ENCODE results near the gene POU2AF3.

POU2AF3 gene

DNA sequence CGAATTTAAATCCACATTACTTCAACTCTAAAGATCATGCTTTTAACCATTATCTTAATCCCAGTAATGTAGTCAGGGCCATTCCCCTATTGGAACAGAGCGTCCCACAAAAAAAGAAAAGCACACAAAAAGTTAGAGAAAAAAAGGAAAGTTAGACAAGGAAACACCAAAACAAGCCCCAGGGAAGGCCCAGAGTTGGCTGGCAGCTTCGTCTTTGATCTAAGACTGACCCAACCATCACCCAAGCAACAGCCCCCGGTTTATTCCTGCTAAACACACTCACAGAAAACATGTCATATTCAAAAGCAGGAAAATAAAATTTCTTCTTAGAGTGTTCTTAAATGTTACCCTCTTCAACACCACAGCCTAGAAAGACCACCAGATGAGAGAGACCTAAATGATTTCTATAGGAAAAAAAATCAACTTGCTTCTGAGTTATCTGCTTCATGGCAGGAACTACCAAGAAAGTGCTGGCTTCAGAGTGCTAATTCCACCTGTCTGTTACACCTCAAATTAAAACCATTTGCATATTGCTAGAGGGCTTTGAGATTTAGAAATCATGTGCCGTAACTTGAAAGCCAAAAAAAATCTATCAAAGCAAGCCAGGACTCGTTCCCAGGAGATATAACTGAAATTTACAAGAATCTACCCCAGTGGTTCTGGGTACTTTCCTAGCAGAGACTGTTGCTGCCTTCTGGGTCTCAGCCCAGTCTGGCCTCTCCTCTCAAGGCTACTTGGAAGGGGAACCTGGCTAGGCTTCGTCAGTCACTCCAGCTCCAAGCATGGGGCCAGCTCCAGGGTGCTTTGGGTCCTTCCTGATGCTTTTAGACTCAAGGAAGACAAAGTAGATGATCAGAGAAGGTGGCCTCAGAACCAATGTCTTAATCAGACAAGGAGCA lies 31.2 kb downstream of the POU2AF3 start:
- DNase-seq (ENCODE audit: low spot score) = no peak

DNA sequence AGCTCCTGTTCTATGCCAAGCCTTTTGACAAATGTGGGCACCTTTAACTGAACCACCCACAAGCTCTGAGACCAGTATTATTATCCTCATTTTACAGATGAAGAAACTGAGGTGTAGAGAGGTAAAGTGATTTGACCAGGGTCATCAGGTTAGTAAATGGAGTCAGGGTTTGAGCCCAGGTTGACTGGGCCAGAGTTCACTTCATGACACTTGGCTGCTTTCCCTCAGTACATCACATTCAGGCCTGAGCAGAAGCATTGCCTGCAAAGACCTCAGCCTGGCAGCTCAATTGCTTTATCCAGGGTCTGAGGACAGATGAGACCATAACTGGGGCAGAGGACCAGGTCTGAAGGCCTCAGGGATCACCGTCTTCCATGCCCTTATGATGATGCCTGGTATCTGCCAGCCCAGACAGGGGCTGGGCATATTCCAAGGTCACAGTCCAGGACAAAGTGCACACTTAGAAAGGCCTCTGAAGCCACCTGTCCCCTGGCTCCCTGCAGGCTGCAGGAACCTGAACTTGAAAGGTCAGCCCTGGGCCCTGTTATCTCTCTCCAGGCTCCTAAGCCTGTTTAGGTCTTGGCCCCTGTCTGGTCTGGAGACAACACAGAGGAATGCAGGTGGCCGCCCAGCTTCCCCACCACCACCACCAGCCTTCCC lies 32.0 kb downstream of the POU2AF3 start:
- no peak for DNase-seq (ENCODE audit: low spot score)

DNA sequence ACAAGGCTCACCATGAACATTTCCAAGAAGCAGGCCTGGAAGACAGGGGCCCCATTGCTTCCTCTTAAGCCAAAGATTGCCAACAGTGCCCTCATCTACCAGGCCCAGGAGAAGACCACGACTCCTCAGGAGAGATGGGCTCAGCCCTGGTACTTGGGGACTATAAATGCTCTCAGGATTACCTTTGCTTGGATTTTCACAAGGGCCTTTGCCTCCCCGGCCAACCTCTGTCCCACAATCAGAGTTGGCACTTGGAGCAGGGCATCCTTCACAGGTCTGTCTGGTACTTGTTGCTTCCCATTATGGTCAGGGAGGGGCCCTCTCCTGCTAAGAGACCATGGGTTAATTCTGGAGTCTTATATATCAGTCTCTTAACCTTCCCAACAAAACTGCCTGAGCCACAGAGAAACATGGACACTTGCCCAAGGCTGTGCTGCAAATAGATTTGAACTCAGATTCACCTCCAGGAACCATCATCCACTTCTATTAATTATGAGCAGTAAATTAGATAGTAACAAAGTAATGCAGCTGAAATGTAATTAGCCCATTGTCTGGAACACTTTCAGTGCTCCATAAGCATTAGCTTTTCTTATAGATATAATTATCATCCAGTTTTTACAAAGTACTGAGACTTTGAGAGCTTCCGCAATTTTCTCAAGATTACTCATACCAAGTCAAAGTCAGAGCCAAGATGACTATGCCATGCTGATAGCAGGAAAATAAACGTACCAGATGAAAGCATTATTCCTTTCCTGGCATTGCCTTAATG lies 33.5 kb downstream of the POU2AF3 start:
- no peak for DNase-seq (ENCODE audit: low spot score)

DNA sequence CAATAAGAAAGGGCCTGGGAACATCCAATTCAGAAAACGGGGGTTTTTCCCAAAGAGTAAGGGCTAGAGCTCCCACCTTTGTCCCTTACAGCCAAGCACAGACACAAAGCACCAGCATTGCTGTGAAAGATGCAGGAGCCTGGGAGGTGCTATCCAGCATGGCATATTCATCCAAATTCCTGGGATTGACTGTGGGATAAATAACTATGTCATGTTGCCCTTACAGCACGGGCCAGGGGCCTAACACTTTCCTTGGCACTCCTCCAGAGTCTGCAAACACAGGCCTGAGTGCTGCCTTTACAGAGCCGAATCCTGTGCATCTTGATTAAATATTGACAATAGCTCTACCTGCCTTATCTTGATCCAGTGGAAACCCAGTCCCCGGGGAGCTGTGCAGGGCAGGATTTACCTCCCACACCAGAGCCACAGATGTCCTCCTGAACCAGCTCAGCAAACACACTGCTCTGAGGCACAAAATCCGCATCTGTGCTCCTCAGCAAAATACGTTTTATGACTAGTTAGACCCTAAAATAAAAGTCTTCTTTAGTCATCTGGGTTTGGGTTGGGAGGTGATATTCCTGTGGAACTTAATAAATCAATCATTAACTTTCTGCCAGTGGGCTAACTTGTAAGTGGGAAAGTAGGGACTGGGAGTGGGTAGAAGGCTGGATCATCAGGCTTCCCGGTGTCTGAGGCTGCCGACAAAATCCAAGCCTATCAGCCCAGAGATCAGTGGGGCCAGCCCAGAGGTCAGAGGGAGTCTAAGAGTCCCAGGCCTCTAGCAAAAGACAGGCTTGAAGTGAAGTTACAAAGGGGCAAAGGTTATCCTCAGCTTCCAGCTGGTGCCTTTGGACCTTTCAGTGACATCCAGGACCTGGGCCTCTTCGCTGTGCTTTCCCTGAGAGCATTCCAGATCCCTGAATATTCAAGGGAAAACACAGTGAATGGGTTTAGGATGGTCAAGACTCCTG lies 36.5 kb downstream of the POU2AF3 start:
- DNase-seq (ENCODE audit: low spot score) = no peak

DNA sequence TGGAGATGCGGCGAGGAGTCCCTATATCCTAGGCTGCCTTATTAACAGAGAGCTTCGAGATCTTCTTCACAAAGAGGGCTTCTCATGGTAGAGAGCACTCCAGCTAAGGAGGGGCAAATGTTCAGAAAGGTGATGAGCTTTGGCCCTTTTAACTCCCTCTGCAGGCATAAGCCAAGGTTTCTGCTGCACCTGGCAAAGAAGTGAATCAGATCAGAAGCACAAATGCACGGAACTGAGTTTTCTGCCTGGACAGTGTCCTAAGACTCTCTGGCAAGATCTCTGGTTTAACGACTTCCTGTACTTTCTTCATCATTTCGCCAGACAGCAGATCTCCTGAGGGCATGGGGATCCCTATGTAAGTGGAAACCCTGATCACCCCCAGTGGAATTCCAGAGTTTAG lies 37.2 kb downstream of the POU2AF3 start:
- DNase-seq (ENCODE audit: low spot score) = no peak

DNA sequence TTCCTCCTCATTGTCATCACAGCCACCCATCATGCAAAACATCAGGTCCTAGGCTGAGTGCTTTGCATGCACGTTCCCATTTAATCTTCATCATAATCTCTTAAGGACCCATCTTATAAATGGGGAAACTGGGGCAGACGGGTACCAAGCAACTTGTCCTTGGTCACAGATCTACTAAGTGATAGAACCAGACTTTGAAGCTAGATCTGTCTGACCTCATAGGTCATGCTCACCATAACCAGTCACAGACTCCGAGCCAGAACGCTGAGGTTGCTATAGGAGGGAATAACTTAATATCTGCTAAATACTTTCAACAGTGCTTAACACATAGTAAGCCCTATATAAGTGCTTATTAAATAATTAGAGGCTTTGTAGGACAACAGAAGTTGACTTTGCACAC lies 37.7 kb downstream of the POU2AF3 start:
- DNase-seq (ENCODE audit: low spot score) = no peak

DNA sequence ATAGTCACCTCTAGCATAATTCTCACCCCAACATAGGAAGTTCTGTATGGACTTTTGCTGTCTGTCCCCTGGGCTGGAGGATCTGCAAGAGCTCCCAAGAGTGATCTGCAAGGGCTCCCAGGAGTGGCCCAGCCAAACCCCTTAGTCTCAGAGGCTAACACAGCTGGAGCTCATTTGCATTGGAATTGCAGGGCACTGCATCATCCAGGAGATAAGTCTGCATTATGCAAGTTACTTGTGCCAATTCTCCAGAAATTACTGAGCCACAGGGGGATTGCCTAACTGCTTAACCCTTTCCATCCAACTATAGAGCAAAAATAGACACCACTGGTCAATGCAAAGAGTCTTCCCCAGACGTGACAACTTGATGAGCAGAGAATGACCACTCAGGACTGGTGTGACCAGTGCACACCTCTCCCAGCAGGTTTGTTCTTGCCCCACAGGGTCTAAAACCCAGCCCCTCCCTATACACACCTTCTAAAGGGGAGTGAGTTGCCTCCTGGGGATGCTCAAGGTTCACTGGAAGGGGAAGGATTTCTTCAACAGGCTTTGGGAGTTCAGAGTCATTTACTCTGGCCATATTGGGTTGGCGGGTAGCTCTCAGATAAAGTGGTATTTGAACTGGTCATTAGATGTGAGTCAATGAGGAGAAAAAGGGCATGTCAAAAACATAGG lies 38.4 kb downstream of the POU2AF3 start:
- DNase-seq (ENCODE audit: low spot score) = no peak

DNA sequence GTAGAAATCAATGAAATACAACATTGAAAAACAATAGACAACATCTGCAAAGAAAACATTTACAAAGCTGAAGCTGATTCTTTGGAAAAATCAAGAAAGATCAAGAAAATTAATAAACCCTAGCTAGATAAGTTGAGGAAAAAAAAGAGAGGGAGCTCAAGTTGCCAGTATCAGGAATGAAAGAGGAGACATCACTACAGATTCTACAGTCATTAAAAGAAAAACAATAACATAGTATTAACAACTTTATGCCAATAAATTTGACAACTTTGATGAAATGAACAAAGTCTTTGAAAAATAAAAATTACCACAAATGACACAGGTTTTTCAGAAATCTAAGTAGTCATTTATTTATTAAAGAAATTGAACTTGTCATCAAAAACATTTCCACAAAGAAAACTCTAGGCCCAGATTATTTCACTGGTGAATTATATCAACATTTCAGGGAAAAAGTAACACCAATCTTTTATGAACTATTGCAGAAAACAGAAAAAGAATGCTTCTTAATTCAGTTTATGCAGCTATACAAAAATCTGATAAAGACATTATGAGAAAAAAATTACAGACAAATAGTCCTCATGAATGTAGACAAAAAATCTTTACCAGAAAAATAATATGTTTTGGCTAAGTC lies 41.5 kb downstream of the POU2AF3 start:
- DNase-seq (ENCODE audit: low spot score) = no peak

DNA sequence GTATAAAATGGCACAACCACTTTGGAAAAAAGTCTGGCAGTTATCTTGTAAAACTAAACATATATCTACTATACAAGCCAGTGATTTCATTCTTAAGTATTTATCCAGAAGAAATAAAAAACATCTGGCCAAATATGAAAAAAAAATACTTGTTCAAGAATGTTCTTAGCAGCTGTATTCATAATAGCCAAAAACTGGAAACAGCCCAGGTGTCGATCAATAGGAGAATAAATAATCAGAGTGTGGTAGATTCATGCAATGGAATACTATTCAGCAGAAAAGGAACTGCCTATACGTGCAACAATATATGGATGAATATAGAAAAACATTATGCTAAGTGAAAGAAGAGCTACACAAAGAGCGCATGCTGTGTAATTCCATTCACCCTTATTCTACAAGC lies 44.0 kb downstream of the POU2AF3 start:
- no peak for DNase-seq (ENCODE audit: low spot score)

DNA sequence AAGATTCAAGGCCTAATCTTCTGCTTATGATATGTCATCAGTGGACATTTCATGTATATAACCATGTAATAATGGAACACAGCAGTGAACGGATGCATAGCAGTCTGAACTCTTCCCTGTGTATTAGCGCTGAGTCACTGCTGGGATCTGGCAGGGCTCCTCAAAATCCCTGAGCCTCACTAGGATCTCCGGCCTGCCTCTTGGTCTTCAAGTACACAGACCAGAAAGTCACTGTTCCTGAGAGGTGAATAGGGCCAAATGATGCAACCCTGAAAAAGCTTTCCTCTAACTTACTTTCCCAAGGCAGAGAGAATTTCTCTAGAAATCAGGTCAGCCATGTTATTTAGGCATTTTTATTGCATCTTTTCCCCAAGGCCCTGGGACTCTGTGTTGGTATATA lies 45.7 kb downstream of the POU2AF3 start:
- no peak for DNase-seq (ENCODE audit: low spot score)

DNA sequence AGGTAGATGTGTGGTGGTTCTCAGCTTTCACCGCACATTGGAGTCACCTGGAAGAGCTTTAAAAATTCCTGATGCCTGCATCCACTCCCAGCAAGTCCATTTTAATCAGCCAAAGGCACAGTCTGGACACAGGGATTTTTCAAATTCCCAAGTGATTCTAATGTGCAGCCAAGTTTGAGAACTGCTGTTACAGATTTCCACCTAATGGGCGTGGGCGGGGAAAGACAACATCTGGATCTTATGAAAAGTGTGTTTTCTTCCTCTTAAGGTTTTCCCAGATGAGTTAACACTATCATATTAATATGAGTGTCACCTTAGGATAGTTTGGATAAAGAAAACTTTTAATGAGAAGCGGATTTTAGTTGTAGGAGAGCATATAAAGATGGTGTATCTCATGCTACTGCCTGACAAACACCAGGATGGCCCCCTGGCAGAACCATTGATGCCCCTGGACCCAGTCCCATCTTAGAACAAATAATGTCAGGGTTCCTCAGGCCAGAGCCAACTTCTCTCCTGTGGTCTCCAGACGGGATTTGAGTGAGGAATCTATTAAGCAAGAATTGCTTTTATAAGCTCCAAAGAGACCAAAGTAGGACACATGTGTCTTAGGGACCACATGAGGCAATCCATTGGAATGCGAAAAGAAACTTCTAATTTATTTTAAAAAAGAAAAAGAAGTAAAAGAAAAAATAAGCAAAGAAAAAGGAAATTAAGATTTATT lies 48.8 kb downstream of the POU2AF3 start:
- DNase-seq (ENCODE audit: low spot score) = no peak

DNA sequence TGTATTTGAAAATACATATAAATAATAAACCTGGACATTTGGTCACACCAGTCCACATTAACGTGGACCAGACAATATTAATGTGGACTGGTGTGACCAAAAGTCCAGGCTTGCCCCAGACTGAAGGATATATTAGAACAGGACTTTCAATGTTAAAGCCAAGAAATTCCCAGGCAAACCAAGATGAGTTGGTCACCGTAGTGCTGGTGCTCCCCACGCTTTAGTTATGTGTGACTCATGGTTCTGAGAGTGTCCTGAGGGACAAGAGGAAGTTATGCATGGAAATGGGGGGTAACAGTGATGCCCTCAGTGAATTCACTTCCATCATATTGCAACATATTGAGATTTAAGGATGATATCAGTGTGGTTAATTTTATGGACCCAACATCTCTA lies 49.4 kb downstream of the POU2AF3 start:
- DNase-seq (ENCODE audit: low spot score) = no peak

DNA sequence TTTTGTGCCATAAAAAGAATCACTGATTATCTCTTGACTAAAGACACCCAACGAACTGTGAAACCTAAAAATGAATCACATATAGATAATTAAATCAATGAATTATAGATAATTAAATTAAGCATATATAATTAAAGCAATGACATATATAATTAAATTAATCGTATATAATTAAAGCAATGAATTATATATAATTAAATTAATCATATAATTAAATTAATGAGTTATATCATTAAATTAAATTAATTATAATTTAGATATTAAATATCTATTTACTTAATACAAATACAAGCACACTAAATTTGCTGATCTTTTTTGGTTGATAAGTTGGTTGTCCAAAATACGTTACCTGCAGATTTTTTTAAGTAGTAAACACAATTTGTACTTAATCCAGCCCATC lies 49.8 kb downstream of the POU2AF3 start:
- no peak for DNase-seq (ENCODE audit: low spot score)

DNA sequence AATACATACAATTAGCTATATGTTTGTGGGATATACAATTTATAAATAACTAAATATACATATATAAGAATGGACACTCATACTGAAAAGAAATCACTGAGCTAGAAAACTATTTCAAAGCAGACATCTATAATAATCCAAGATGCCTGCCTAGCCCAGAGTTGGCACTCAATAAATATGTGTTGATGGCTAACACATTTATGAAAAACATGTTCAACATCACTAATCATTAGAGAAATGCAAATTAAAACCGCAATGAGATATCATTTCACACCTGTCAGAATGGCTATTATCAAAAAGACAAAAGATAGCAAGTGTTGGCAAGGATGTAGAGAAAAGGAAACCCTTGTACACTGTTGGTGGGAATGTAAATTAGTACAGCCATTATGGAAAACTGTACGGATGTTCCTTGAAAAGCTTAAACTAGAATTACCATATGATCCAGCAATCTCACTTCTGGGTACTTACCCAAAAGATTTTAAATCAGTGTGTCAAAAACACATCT lies 50.9 kb downstream of the POU2AF3 start:
- no peak for DNase-seq (ENCODE audit: low spot score)

DNA sequence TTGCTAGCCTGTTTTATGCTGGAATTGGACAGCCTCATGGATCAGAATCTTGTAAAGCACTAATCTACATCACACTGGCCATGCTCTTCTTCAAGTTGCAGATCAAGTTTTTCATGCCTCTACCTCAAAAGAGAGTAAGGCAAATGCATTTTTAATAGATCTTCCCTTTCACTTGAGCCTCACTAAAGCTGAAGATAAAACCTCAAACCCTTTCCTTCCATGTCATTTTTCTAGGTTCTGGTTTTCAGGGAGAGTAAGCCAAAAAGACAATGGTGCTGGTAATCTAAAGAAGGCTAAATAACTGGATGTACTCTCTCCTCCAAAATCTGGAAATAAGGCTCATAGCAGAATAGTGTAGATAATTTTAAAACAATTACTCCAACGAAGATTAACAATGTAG lies 52.5 kb downstream of the POU2AF3 start:
- no peak for DNase-seq (ENCODE audit: low spot score)

DNA sequence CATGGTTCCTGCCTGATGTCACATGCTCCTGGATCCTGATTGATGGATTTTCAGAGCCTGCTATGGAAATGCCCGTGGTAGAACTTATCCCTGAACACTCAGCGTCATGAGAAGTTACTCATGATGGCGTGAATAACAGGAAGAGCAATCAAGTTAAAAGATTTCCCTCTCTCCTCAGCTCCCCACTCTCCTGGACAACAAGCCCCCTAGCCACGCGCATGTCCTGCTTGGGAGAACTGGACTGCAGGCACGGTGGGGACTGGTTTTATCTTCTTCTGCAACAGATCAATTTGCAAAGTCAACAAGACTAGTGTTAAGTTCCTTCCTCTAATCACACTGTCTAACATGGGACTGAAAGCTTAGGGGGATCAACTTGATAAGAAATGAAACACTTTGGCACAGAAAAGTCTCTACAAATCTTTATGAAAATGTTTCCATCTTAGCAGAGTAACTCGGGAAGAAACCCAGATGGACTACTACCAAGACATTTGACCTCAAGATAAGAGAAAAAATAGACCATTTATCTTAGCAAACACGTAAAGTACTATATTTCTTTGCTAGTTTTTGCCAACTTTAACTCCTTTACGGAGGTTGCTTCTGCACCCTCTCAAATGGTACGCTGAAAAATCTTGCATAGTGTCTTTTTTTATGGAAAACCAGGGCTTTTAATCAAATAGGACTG lies 53.2 kb downstream of the POU2AF3 start:
- no peak for DNase-seq (ENCODE audit: low spot score)

DNA sequence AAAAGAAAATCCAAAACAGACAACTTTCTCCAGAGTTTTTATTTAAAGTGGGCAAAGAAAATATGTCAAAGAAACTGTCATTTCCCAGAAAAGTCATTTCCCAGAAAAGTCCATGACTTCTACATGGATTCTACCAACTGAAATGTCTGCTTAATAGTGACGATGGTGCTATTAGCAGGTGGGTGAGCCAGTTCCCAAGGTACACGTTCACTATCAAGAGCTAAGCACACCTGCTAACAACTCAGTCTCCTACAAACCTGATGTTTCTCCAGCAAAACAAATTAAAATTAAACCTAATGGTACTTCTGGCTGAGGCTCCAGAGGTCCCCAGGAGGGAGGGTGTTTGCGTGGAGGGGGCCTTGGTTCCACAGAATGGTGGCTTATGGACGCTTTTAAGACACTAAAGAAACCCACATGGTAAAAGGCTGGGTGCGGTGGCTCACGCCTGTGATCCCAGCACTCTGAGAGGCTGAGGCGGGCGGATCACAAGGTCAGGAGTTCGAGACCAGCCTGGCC lies 53.9 kb downstream of the POU2AF3 start:
- DNase-seq (ENCODE audit: low spot score) = no peak

DNA sequence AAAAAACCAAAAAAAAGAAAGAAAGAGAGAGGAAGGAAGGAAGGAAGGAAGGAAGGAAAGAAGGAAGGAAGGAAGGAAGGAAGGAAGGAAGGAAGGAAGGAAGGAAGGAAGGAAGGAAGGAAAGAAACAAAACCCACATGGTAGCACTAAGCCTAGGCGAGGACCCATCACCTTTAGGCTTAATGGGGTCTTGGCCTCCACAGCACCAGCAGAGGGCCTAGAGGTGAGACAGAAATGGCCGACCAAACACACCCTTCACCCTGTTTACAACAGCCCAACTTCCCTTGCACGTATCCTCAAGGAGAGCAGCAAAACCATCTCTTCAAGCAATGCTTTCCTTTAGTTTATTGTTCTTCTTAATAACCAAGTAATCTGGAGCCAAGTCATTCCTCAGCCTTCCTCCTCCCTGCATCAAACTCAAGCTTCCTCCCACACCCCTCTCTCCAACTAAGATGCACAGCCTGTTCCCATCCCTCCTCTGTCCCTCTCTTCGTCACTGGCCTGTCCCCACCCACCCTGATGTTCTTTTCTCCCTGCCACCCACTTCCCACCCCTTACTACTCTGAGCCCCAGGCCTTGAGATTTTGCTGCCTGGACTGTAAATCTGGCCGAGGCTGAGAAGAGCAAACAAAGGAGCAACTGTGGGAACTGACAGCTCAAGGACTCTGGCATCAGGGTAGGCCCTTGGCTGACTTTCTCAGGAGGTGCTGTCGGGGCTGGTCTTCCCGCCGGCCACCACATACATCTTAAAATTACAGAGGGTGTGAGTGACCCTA lies 54.8 kb downstream of the POU2AF3 start:
- no peak for DNase-seq (ENCODE audit: low spot score)
